PC-9 (cell line): ENCODE measurements around the gene GABRR1.

ENCODE experiments used
- EZH2 ChIP-seq: fragments of 200-600 bp; sonication (generic); IDR thresholded peaks from 2 replicates; pipeline ENCODE4 v1.8.0; 2017; ENCODE audit warnings: antibody characterized with exemption, low read depth
- TF ChIP-seq, protein P1 (sequence below): fragments of 200-600 bp; sonication (generic); conservative IDR thresholded peaks from 2 replicates; pipeline ENCODE4 v1.6.1; 2017; ENCODE audit warnings: mixed run types, antibody characterized with exemption, mild to moderate bottlenecking, moderate library complexity

DNA sequence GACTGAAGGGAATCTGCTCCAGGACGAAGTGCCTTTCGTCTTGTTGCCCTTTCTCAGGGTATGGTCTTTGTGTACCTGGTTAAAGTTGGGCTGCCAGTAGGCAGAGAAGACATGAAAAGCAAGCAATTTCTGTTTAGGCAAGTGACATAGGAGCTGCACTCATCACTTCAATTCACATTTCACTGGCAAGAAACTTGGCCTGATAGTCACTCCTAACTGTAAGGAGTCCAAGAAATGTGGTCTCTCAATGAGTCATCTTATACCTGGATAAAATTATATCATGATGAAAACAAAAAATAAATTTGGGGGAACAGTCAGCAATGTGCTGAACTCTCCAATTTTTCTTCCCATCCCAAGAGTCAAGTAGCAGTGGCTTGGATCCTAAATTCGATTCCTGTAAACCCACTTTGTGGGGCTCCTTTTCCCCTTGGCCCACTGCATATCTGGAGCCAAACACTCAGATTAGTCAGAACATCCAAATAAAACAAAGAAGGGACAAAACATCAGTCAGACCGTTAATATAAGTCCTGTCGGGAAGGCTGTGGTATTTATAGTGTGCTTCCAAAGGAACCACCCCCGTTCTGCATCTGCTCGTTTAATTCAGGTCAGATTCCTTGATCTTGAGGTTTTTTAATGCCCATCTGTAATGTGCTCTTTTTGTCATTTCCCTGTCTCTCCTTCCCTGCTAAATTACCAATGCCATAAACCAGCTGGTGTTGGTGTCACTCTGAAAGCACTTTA, 5.0 kb upstream of the GABRR1 start:
- TF ChIP-seq, protein P1, sequence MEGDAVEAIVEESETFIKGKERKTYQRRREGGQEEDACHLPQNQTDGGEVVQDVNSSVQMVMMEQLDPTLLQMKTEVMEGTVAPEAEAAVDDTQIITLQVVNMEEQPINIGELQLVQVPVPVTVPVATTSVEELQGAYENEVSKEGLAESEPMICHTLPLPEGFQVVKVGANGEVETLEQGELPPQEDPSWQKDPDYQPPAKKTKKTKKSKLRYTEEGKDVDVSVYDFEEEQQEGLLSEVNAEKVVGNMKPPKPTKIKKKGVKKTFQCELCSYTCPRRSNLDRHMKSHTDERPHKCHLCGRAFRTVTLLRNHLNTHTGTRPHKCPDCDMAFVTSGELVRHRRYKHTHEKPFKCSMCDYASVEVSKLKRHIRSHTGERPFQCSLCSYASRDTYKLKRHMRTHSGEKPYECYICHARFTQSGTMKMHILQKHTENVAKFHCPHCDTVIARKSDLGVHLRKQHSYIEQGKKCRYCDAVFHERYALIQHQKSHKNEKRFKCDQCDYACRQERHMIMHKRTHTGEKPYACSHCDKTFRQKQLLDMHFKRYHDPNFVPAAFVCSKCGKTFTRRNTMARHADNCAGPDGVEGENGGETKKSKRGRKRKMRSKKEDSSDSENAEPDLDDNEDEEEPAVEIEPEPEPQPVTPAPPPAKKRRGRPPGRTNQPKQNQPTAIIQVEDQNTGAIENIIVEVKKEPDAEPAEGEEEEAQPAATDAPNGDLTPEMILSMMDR: no peak
- no peak for TF ChIP-seq EZH2
